HepG2 (cell line): ENCODE measurements around the gene NIP7. TPM values are rescaled to one million over a fixed set of nuclear protein-coding genes. Genes with fewer than 3 reads are reported as not detected.

Source experiments
- DPF2 ChIP-seq: sonication (generic); formaldehyde crosslinking; IDR thresholded peaks from 2 replicates; pipeline ENCODE4 v1.4.0; 2020; ENCODE audit warnings: mild to moderate bottlenecking, low read depth, missing genetic modification reagents, borderline replicate concordance
- MEIS2 ChIP-seq: sonication (generic); formaldehyde crosslinking; IDR thresholded peaks from 2 replicates; pipeline ENCODE4 v1.9.0; 2021; ENCODE audit warnings: mild to moderate bottlenecking, missing genetic modification reagents
- MXD4 ChIP-seq: IDR thresholded peaks from 2 replicates; pipeline ENCODE4 v1.6.1; 2016; ENCODE audit warnings: mild to moderate bottlenecking, missing biosample characterization, missing genetic modification reagents
- SMAD9 ChIP-seq: sonication (generic); formaldehyde crosslinking; IDR thresholded peaks from 2 replicates; pipeline ENCODE4 v1.5.1; 2020; ENCODE audit warnings: mild to moderate bottlenecking, missing genetic modification reagents
- SRSF1 ChIP-seq: fragments of 200-400 bp; formaldehyde crosslinking; optimal IDR thresholded peaks from 2 replicates; pipeline ENCODE3; 2017; ENCODE audit warnings: mild to moderate bottlenecking, low read depth, low read length, moderate library complexity
- SRSF9 ChIP-seq: fragments of 200-400 bp; formaldehyde crosslinking; IDR thresholded peaks from 2 replicates; pipeline ENCODE4 v1.6.1; 2018; ENCODE audit warnings: borderline replicate concordance, mild to moderate bottlenecking, low read depth, low read length; ENCODE audit not compliant: insufficient read depth, poor library complexity, severe bottlenecking
- ZBTB42 ChIP-seq: sonication (generic); formaldehyde crosslinking; IDR thresholded peaks from 2 replicates; pipeline ENCODE4 v1.5.0; 2020; ENCODE audit warnings: mild to moderate bottlenecking, missing genetic modification reagents
- ZMYM4 ChIP-seq: sonication (generic); formaldehyde crosslinking; IDR thresholded peaks from 2 replicates; pipeline ENCODE4 v1.8.1; 2023; ENCODE audit warnings: mild to moderate bottlenecking, missing genetic modification reagents
- ZNF383 ChIP-seq: sonication (generic); formaldehyde crosslinking; IDR thresholded peaks from 2 replicates; pipeline ENCODE4 v1.4.0; 2020; ENCODE audit warnings: missing genetic modification reagents, mild to moderate bottlenecking, borderline replicate concordance
- ZNF775 ChIP-seq: sonication (generic); formaldehyde crosslinking; IDR thresholded peaks from 2 replicates; pipeline ENCODE4 v1.4.0; 2020; ENCODE audit warnings: missing genetic modification reagents, mild to moderate bottlenecking, moderate library complexity, borderline replicate concordance
- ZSCAN25 ChIP-seq: sonication (generic); formaldehyde crosslinking; IDR thresholded peaks from 2 replicates; pipeline ENCODE4 v1.8.0; 2022; ENCODE audit warnings: mild to moderate bottlenecking, missing genetic modification reagents
- polyA plus RNA-seq, 8 experiments: library from polyadenylated mRNA; depleted of rRNA in 3 of 8; stranded (reverse) in 7 of 8; unstranded in 1 of 8; fragments of >200 nt; fragmentation: Illumina TruSeq in 4 of 8; extraction: Trizol in 4 of 8; gene quantifications; 2 replicates each; pipeline versions ENCODE4 v1.2.1 to v1.2.3, GENCODE V29; 2011 to 2016; ENCODE audit warnings: low read depth in 4 of 8, missing spikeins in 1 of 8, mixed read lengths in 1 of 8; ENCODE audit not compliant: insufficient read depth in 1 of 8
- total RNA-seq, 5 experiments: library from RNA; depleted of rRNA; stranded (reverse); fragments of >200 nt; fragmentation: Illumina TruSeq; extraction: Trizol; gene quantifications; 2 replicates each; pipeline ENCODE4 v1.2.3, GENCODE V29; 2016; ENCODE audit warnings: low read depth in 1 of 5
- TF ChIP-seq, protein P1 (sequence below): sonication (generic); formaldehyde crosslinking; IDR thresholded peaks from 2 replicates; pipeline ENCODE4 v1.4.0; 2020; ENCODE audit warnings: missing genetic modification reagents, mild to moderate bottlenecking, borderline replicate concordance
- TF ChIP-seq, protein P2 (sequence below): sonication (generic); formaldehyde crosslinking; IDR thresholded peaks from 2 replicates; pipeline ENCODE4 v1.4.0; 2020; ENCODE audit warnings: mild to moderate bottlenecking, missing genetic modification reagents, borderline replicate concordance
- TF ChIP-seq, protein P3 (sequence below), 2 experiments: sonication (generic) in 1 of 2; formaldehyde crosslinking in 1 of 2; IDR thresholded peaks; 2 replicates each; pipeline versions ENCODE4 v1.6.1 to v1.9.0; 2014 to 2022; ENCODE audit warnings: antibody characterized with exemption in 1 of 2, borderline replicate concordance in 1 of 2, inconsistent platforms in 1 of 2, low read depth in 1 of 2, missing genetic modification reagents in 1 of 2

Gene NIP7
- total and polyA plus RNA-seq, 2 of the 13 experiments (the other 11 are each of a cell fraction or from before 2014, with no cell fraction given): 15.3 to 114 TPM

DNA sequence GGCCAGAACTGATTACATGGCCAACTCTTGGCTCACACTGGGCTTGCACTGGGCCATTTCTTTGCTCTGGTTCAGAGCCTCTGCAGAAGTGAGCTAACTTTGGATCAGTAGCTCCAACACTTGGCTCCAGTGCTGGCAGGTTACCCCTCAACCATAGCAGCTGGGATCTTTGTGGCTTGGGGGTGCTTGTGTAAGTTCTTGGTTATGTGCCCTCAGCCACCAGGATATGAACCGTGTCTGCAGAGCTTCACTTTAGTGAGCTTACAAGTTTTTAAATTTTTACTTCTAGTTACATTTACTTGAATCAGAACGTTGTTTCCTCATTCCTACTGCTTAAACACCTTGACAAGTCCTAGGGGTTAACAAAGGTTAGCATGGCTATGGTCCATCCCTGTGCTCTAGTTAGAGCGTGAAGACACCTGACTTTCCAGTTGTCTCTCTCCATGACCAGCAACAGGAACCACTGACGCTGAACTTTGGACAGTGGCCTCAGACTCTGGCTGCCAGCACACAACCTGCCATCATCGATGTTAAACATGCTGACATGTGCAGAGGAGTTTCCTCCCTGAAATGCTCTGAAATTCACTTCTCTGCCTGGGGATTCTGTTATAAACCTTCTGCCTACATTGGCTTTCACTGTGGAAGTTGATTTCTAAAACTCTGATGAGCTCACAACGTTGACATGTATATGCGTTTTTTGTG lies 13.2 kb upstream of the NIP7 start (continued):
- TF ChIP-seq ZNF383 (no peak), SRSF1 (no peak), SRSF9 (no peak), ZNF775 (CRISPR knock-in tag) (no peak), SMAD9 (CRISPR knock-in tag) (0 out of 2 replicates have a peak, but pooled peaks have one; percentile 7), ZBTB42 (CRISPR knock-in tag) (no peak), ZSCAN25 (CRISPR knock-in tag) (no peak), ZMYM4 (CRISPR knock-in tag) (0 out of 2 replicates have a peak, but pooled peaks have one; percentile 56), MEIS2 (peak; percentile 75; the same call in 1 of the 2 replicates), DPF2 (peak; percentile 55; the same call in 1 of the 2 replicates), MXD4 (peak; percentile 69; the same call in 1 of the 2 replicates)
- TF ChIP-seq, protein P1, sequence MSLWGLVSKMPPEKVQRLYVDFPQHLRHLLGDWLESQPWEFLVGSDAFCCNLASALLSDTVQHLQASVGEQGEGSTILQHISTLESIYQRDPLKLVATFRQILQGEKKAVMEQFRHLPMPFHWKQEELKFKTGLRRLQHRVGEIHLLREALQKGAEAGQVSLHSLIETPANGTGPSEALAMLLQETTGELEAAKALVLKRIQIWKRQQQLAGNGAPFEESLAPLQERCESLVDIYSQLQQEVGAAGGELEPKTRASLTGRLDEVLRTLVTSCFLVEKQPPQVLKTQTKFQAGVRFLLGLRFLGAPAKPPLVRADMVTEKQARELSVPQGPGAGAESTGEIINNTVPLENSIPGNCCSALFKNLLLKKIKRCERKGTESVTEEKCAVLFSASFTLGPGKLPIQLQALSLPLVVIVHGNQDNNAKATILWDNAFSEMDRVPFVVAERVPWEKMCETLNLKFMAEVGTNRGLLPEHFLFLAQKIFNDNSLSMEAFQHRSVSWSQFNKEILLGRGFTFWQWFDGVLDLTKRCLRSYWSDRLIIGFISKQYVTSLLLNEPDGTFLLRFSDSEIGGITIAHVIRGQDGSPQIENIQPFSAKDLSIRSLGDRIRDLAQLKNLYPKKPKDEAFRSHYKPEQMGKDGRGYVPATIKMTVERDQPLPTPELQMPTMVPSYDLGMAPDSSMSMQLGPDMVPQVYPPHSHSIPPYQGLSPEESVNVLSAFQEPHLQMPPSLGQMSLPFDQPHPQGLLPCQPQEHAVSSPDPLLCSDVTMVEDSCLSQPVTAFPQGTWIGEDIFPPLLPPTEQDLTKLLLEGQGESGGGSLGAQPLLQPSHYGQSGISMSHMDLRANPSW: no peak; the same call in 1 of the 2 replicates
- TF ChIP-seq, protein P2, sequence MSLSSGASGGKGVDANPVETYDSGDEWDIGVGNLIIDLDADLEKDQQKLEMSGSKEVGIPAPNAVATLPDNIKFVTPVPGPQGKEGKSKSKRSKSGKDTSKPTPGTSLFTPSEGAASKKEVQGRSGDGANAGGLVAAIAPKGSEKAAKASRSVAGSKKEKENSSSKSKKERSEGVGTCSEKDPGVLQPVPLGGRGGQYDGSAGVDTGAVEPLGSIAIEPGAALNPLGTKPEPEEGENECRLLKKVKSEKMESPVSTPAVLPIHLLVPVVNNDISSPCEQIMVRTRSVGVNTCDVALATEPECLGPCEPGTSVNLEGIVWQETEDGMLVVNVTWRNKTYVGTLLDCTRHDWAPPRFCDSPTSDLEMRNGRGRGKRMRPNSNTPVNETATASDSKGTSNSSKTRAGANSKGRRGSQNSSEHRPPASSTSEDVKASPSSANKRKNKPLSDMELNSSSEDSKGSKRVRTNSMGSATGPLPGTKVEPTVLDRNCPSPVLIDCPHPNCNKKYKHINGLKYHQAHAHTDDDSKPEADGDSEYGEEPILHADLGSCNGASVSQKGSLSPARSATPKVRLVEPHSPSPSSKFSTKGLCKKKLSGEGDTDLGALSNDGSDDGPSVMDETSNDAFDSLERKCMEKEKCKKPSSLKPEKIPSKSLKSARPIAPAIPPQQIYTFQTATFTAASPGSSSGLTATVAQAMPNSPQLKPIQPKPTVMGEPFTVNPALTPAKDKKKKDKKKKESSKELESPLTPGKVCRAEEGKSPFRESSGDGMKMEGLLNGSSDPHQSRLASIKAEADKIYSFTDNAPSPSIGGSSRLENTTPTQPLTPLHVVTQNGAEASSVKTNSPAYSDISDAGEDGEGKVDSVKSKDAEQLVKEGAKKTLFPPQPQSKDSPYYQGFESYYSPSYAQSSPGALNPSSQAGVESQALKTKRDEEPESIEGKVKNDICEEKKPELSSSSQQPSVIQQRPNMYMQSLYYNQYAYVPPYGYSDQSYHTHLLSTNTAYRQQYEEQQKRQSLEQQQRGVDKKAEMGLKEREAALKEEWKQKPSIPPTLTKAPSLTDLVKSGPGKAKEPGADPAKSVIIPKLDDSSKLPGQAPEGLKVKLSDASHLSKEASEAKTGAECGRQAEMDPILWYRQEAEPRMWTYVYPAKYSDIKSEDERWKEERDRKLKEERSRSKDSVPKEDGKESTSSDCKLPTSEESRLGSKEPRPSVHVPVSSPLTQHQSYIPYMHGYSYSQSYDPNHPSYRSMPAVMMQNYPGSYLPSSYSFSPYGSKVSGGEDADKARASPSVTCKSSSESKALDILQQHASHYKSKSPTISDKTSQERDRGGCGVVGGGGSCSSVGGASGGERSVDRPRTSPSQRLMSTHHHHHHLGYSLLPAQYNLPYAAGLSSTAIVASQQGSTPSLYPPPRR (CRISPR knock-in tag): peak; percentile 59
- TF ChIP-seq, protein P3, sequence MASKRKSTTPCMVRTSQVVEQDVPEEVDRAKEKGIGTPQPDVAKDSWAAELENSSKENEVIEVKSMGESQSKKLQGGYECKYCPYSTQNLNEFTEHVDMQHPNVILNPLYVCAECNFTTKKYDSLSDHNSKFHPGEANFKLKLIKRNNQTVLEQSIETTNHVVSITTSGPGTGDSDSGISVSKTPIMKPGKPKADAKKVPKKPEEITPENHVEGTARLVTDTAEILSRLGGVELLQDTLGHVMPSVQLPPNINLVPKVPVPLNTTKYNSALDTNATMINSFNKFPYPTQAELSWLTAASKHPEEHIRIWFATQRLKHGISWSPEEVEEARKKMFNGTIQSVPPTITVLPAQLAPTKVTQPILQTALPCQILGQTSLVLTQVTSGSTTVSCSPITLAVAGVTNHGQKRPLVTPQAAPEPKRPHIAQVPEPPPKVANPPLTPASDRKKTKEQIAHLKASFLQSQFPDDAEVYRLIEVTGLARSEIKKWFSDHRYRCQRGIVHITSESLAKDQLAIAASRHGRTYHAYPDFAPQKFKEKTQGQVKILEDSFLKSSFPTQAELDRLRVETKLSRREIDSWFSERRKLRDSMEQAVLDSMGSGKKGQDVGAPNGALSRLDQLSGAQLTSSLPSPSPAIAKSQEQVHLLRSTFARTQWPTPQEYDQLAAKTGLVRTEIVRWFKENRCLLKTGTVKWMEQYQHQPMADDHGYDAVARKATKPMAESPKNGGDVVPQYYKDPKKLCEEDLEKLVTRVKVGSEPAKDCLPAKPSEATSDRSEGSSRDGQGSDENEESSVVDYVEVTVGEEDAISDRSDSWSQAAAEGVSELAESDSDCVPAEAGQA (IDR thresholded peaks at IDR 0.05; ENCODE audit: low read depth): no peak
- TF ChIP-seq, protein P3 (CRISPR knock-in tag; IDR thresholded peaks at IDR 0.05; ENCODE audit: borderline replicate concordance): no peak
